IPS-15b (cell line): ENCODE results near the gene RPL22.

Experiments
- H3K27me3 ChIP-seq: one replicate; pipeline ENCODE4 v1.6.1; 2013; ENCODE audit warnings: low read length; ENCODE audit not compliant: control insufficient read depth, insufficient read depth
- H3K36me3 ChIP-seq: one replicate; pipeline ENCODE4 v1.6.1; 2013; ENCODE audit warnings: low read length; ENCODE audit not compliant: control insufficient read depth, insufficient read depth
- H3K4me1 ChIP-seq: one replicate; pipeline ENCODE4 v1.6.1; 2013; ENCODE audit warnings: mild to moderate bottlenecking, low read length; ENCODE audit not compliant: control insufficient read depth, insufficient read depth
- H3K4me3 ChIP-seq: one replicate; pipeline ENCODE4 v1.5.1; 2013; ENCODE audit warnings: low read depth, low read length
- H3K9ac ChIP-seq: one replicate; pipeline ENCODE4 v1.6.1; 2013; ENCODE audit warnings: low read depth, mild to moderate bottlenecking, low read length
- H3K9me3 ChIP-seq: one replicate; pipeline ENCODE4 v1.6.1; 2013; ENCODE audit warnings: mild to moderate bottlenecking, low read length; ENCODE audit not compliant: control insufficient read depth, insufficient read depth

RPL22 gene

GRCh38 chr1:6241887-6242740, 42.7 kb upstream of the RPL22 start:
- no peak overlapping the region for H3K9ac ChIP-seq
- H3K4me3 ChIP-seq, result peak overlapping the region; percentile 19
- peaks cover 28% of the 10 kb centered on the region for H3K4me1 ChIP-seq
- H3K36me3 ChIP-seq, result no peaks in the 10 kb centered on the region
- H3K27me3 ChIP-seq, result peaks cover 19% of the 10 kb centered on the region
- no peaks in the 10 kb centered on the region for H3K9me3 ChIP-seq

- no peaks in the 10 kb centered on the region for H3K36me3 ChIP-seq
- peaks cover 16% of the 10 kb centered on the region for H3K27me3 ChIP-seq
- H3K4me3 ChIP-seq, result peak overlapping the region; percentile 19
- peaks cover 28% of the 10 kb centered on the region for H3K4me1 ChIP-seq
- no peaks in the 10 kb centered on the region for H3K9me3 ChIP-seq
- no peak overlapping the region for H3K9ac ChIP-seq
Observed at GRCh38 chr1:6241107-6241886, 41.9 kb upstream of the RPL22 start.

DNA sequence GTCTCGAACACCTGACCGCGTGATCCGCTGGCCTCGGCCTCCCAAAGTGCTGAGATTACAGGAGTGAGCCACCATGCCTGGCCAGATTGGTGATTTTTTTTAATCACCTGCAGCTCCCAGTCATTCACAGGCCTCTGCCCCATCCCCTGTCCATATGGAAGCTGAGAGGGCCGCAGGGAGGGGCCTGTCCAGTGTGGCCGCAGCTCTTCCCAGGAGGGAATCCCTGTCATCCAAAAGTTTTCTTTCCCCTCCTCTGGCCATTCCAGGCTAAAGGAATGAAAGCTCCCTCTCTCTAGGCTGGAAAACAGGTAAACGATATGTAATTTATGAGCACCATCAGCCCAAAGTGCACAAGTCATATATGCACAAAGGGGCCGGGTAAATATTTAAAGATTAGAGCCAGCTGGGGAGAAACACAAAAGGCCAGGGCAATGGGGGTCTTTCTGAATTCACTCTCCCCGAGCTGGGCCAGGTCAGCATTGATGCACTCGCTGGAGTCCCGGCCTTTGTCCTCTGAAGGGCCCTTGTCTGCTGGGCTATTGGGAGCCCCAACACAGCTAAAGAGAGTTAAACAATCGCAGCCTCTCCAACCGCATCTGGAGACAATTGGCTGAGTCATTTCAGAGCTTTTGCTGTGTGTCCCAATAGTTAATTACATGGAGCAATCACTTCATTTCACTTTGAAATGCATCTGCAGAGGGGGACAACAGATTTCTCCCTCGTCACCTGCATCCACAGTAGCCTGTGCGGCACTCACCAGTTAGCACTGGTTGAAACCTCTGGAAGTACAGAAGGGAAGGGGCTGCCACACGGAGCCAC, 40.8 kb upstream of the RPL22 start:
- peak overlapping the region; percentile 2 for H3K9ac ChIP-seq
- no peaks in the 10 kb centered on the region for H3K36me3 ChIP-seq
- H3K4me3 ChIP-seq, result peak overlapping the region; percentile 1
- H3K4me1 ChIP-seq, result peaks cover 28% of the 10 kb centered on the region
- H3K9me3 ChIP-seq, result no peaks in the 10 kb centered on the region
- peaks cover 16% of the 10 kb centered on the region for H3K27me3 ChIP-seq

DNA sequence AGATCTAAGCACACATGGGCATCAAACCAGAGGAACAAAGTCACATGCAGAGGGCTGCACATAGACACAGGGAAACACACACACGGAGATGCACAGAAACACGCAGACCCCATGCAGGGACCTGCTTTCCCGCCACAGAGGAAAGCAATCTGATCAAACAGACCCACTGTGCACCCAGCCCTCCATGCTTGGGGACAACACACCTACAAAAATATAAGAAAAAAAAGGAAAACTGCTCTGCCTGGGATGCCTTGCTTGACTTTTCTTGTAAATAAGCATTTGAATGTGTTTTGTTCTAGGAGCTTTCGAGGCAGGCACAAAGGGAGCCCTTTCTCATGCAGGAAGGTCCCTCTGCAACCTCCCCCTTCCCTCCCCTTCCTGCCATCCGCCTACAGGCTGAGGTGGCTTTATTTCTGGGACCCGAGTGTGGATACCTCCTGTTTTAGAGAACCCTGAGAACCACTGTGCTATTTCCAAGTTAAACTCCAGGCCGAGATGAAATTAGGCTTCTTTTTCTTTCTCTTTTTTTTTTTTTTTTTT, 39.9 kb upstream of the RPL22 start:
- Histone ChIP-seq H3K36me3 (peaks cover 4% of the 10 kb centered on the region), H3K4me3 (peak overlapping the region; percentile 33), H3K27me3 (peaks cover 15% of the 10 kb centered on the region), H3K9ac (no peak overlapping the region), H3K4me1 (peaks cover 33% of the 10 kb centered on the region), H3K9me3 (no peaks in the 10 kb centered on the region)

GRCh38 chr1:6237093-6237492, 37.7 kb upstream of the RPL22 start:
- H3K27me3 ChIP-seq, result peaks cover 2% of the 10 kb centered on the region
- peaks cover 15% of the 10 kb centered on the region for H3K36me3 ChIP-seq
- H3K4me1 ChIP-seq, result peaks cover 25% of the 10 kb centered on the region
- H3K9me3 ChIP-seq, result no peaks in the 10 kb centered on the region
- no peak overlapping the region for H3K9ac ChIP-seq
- H3K4me3 ChIP-seq, result no peak overlapping the region

DNA sequence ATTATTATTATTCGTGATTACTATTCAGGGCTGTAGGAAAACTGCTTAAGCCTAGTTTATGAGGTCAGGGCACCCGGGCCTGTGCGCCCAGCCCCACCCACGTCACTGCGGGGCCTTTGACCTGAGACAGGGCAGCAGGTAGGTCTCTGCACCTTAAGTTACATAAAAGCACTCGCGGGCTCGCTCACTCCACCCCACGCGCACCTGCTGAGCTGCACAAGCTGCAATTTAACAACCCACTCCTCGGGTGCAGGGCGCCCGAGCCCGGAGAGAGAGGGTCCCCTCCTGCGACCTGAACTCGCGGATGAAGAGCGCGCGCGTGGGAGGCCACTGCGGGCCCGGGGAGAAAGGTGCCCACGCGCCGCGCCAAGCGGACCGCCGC, 35.9 kb upstream of the RPL22 start:
- Histone ChIP-seq H3K36me3 (peaks cover 24% of the 10 kb centered on the region), H3K4me3 (peak overlapping the region; percentile 77), H3K27me3 (no peaks in the 10 kb centered on the region), H3K9ac (peak overlapping the region; percentile 73), H3K9me3 (no peaks in the 10 kb centered on the region), H3K4me1 (peaks cover 15% of the 10 kb centered on the region)

- Histone ChIP-seq H3K4me1 (peaks cover 9% of the 10 kb centered on the region), H3K9me3 (no peaks in the 10 kb centered on the region), H3K36me3 (peaks cover 24% of the 10 kb centered on the region), H3K9ac (peak overlapping the region; percentile 73), H3K27me3 (no peaks in the 10 kb centered on the region), H3K4me3 (peak overlapping the region; percentile 77)
Observed at GRCh38 chr1:6234502-6235295, 35.3 kb upstream of the RPL22 start.

DNA sequence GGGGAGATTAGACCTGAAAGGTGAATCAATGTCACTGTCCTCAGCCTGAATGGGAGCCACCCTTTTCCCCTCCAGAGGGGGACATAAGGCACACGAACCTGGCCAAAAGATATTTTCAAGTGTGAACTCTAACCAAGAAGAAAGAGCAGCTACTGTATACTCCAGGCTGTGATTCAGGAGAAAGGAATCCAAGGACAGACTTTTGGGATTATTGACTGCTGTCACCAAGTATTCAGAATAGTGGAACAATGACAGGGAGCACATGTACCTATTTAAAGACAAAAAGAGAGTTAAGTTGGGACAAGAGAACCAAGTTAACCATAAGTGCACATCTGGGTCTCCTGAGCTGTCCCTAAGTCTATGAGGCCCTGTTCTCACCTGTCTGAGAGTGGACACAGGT, 34.0 kb upstream of the RPL22 start:
- H3K36me3 ChIP-seq, result peaks cover 24% of the 10 kb centered on the region
- H3K4me3 ChIP-seq, result no peak overlapping the region
- H3K4me1 ChIP-seq, result peaks cover 4% of the 10 kb centered on the region
- H3K27me3 ChIP-seq, result no peaks in the 10 kb centered on the region
- H3K9ac ChIP-seq, result no peak overlapping the region
- no peaks in the 10 kb centered on the region for H3K9me3 ChIP-seq

DNA sequence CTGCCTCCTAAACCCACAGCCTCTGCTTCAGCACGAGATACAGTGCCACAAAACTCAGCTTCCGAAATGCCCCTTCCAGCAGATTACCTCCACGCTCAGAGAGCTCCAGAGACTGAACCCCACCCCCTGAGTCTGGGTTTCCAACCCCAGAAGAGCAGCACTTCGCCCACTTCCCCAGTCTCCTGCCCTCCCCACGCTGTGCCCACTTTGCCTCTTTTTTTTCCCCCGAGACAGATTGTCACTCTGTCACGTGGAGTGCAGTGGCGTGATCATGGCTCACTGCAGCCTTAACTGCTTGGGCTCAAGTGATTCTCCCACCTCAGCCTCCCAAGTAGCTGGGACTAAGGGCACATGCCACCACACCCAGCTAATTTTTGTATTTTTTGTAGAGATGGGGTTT, 26.3 kb upstream of the RPL22 start:
- Histone ChIP-seq H3K36me3 (peaks cover 24% of the 10 kb centered on the region), H3K9ac (no peak overlapping the region), H3K9me3 (no peaks in the 10 kb centered on the region), H3K27me3 (no peaks in the 10 kb centered on the region), H3K4me1 (no peaks in the 10 kb centered on the region), H3K4me3 (no peak overlapping the region)

DNA sequence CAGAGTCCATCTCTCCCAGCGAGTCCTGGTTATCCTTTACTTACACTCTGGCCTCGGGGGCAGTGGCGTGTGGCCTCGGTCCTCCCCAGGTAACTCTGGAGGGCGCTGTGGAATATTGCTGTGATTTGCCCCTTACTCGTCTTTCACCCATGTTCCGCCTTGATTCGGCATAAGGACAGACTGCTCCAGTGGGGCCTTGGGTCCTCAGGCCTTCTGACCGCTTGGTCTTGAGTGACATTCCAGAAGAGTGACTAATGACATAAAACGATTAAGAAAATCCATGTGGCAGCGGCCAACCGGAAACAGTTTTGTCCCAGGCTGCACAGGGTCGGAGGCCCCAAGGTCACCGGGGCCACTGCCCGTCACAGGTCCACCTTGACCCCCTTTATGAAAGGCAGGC, 25.3 kb upstream of the RPL22 start:
- Histone ChIP-seq H3K9ac (no peak overlapping the region), H3K9me3 (no peaks in the 10 kb centered on the region), H3K4me3 (no peak overlapping the region), H3K4me1 (no peaks in the 10 kb centered on the region), H3K36me3 (peaks cover 24% of the 10 kb centered on the region), H3K27me3 (no peaks in the 10 kb centered on the region)

DNA sequence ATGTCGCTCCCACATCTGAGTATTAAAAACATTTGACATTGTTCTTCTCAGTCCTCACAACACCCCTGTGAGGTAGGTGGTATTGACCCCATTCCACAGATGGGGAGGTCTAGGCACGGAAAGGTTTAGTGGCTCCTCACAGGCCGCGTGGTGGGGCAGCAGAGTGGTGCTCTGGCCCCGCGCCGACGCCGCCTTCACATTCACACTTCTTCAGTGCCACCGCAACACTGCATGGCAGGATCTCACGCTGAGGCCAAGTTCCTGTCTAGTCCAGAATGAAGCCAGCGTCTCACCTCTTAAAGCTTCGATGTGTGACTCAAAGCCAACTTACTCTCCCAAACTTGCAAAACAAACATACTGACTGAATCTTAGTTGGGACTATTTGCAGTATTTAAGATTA, 24.2 kb upstream of the RPL22 start:
- H3K36me3 ChIP-seq, result peaks cover 24% of the 10 kb centered on the region
- H3K4me1 ChIP-seq, result no peaks in the 10 kb centered on the region
- no peaks in the 10 kb centered on the region for H3K9me3 ChIP-seq
- no peaks in the 10 kb centered on the region for H3K27me3 ChIP-seq
- no peak overlapping the region for H3K4me3 ChIP-seq
- no peak overlapping the region for H3K9ac ChIP-seq
